Liver (tissue), 9 donors: ENCODE data around the gene IFNLR1. TPM values are rescaled to one million over a fixed set of nuclear protein-coding genes. Genes with fewer than 3 reads are reported as not detected.

Experiments
- DNase-seq: peaks from one replicate; pipeline ENCODE4 v3.0.0-alpha.2; 2017; ENCODE audit warnings: low spot score
- H3K27ac ChIP-seq, 2 donors: one replicate each; pipeline ENCODE4 v1.7.0; 2013; ENCODE audit warnings: inconsistent platforms in 2 of 2, low read length in 2 of 2, control low read depth in 1 of 2, low read depth in 1 of 2, mild to moderate bottlenecking in 1 of 2
- H3K27me3 ChIP-seq, 4 donors: one replicate each; pipeline versions ENCODE4 v1.6.1 to v1.7.0; 2013; ENCODE audit warnings: low read length in 3 of 4, inconsistent platforms in 1 of 4, mild to moderate bottlenecking in 1 of 4, moderate library complexity in 1 of 4; ENCODE audit not compliant: control insufficient read depth in 4 of 4, insufficient read depth in 4 of 4
- H3K36me3 ChIP-seq, 4 donors: one replicate each; pipeline versions ENCODE4 v1.6.1 to v1.7.0; 2013; ENCODE audit warnings: low read length in 3 of 4, mild to moderate bottlenecking in 3 of 4, low read depth in 1 of 4, moderate library complexity in 1 of 4; ENCODE audit not compliant: control insufficient read depth in 4 of 4, insufficient read depth in 3 of 4
- H3K4me1 ChIP-seq, 4 donors: one replicate each; pipeline versions ENCODE4 v1.6.1 to v1.7.0; 2013; ENCODE audit warnings: low read length in 3 of 4, mild to moderate bottlenecking in 3 of 4, moderate library complexity in 1 of 4; ENCODE audit not compliant: control insufficient read depth in 4 of 4, insufficient read depth in 4 of 4
- H3K4me3 ChIP-seq, 3 donors: one replicate each; pipeline versions ENCODE4 v1.6.1 to v1.7.0; 2013; ENCODE audit warnings: low read length in 3 of 3, control low read depth in 1 of 3, low read depth in 1 of 3, mild to moderate bottlenecking in 1 of 3
- H3K9ac ChIP-seq, 2 donors: one replicate each; pipeline ENCODE4 v1.7.0; 2013; ENCODE audit warnings: low read length in 2 of 2, mild to moderate bottlenecking in 2 of 2, moderate library complexity in 2 of 2, control low read depth in 1 of 2, low read depth in 1 of 2
- H3K9me3 ChIP-seq, 4 donors: one replicate each; pipeline versions ENCODE4 v1.6.1 to v1.7.0; 2013; ENCODE audit warnings: low read length in 3 of 4; ENCODE audit not compliant: control insufficient read depth in 4 of 4
- ATF3 ChIP-seq: IDR thresholded peaks from 2 replicates; pipeline ENCODE4 v1.6.1; 2016; ENCODE audit warnings: antibody characterized with exemption
- CTCF ChIP-seq: fragments of 150-350 bp; IDR thresholded peaks from 2 replicates; pipeline ENCODE4 v1.5.1; 2017; ENCODE audit warnings: improper control_type of control experiment, low read depth, low read length; ENCODE audit not compliant: missing input control
- FOXA1 ChIP-seq: IDR thresholded peaks from 2 replicates; pipeline ENCODE4 v1.6.1; 2016; ENCODE audit warnings: antibody characterized with exemption
- FOXA2 ChIP-seq: IDR thresholded peaks from 2 replicates; pipeline ENCODE4 v1.6.1; 2016; ENCODE audit warnings: antibody characterized with exemption
- HNF4G ChIP-seq: IDR thresholded peaks from 2 replicates; pipeline ENCODE4 v1.6.1; 2016; ENCODE audit warnings: antibody characterized with exemption
- JUND ChIP-seq, 2 donors: IDR thresholded peaks; 2 replicates each; pipeline ENCODE4 v1.6.1; 2016; ENCODE audit warnings: antibody characterized with exemption in 2 of 2
- MAX ChIP-seq: IDR thresholded peaks from 2 replicates; pipeline ENCODE4 v1.6.1; 2016; ENCODE audit warnings: antibody characterized with exemption
- NR2F2 ChIP-seq: IDR thresholded peaks from 2 replicates; pipeline ENCODE4 v1.6.1; 2016; ENCODE audit warnings: antibody characterized with exemption
- RAD21 ChIP-seq, 2 donors: IDR thresholded peaks; 2 replicates each; pipeline ENCODE4 v1.6.1; 2016; ENCODE audit warnings: antibody characterized with exemption in 2 of 2, mild to moderate bottlenecking in 2 of 2
- REST ChIP-seq: IDR thresholded peaks from 2 replicates; pipeline ENCODE4 v1.6.1; 2016; ENCODE audit warnings: antibody characterized with exemption, mild to moderate bottlenecking
- TAF1 ChIP-seq: conservative IDR thresholded peaks from 2 replicates; pipeline ENCODE4 v1.6.1; 2016; ENCODE audit warnings: antibody characterized with exemption, mild to moderate bottlenecking
- ZBTB33 ChIP-seq: IDR thresholded peaks from 2 replicates; pipeline ENCODE4 v1.6.1; 2016; ENCODE audit warnings: antibody characterized with exemption
- WGBS: extraction: QIAGEN DNeasy Blood & Tissue Kit; methylation state at CpG from one replicate; pipeline ENCODE4 v1.1.7; 2013; 5-methylcytosine and 5-hydroxymethylcytosine counted together
- polyA plus RNA-seq, 2 donors: library from polyadenylated mRNA; stranded (reverse) in 1 of 2; unstranded in 1 of 2; fragments of 200-250 nt in 1 of 2; fragments of >200 nt in 1 of 2; fragmentation: Nextera tagmentation in 1 of 2; extraction: Ambion mirVana in 1 of 2; gene quantifications; one replicate each; pipeline versions ENCODE4 v1.2.1 to v1.2.3, GENCODE V29; 2013 to 2015
- total RNA-seq, 2 donors: library from RNA; depleted of rRNA; stranded (reverse); fragments of >200 nt; gene quantifications; one replicate each; pipeline ENCODE4 v1.2.3, GENCODE V29; 2014
- donor health status: healthy.
- donor health status: healthy.
- donor health status: healthy.
- donor health status: healthy.
- donor health status: healthy.

The IFNLR1 gene
- total and polyA plus RNA-seq, 4 donors: 2.2 to 6.4 (median 3.5) TPM

- TF ChIP-seq NR2F2 (no peak), REST (no peak), RAD21 (IDR thresholded peaks at IDR 0.05) (no peak)
- peaks cover 0 to 7% (median 0%) of the 10 kb centered on the region in 4 donors for H3K9me3 ChIP-seq
- H3K27me3 ChIP-seq: no peaks in the 10 kb centered on the region
- no peaks in the 10 kb centered on the region for H3K4me1 ChIP-seq
- H3K27ac ChIP-seq: no peak overlapping the region
- H3K36me3 ChIP-seq: peaks cover 0 to 13% (median 0%) of the 10 kb centered on the region in 4 donors
- 92% methylated on average over 3 of the region's 3 CpGs for WGBS
- no peak overlapping the region for H3K4me3 ChIP-seq
- DNase-seq: no peak
- no peak overlapping the region for H3K9ac ChIP-seq
Measured at GRCh38 chr1:24134376-24134775, 52.7 kb downstream of the IFNLR1 start.

GRCh38 chr1:24133819-24134218 lies 53.3 kb downstream of the IFNLR1 start:
- WGBS: 92% methylated on average over 1 of the region's 1 CpG
- TF ChIP-seq HNF4G: no peak
- no peak for TF ChIP-seq FOXA2
- no peak for TF ChIP-seq FOXA1
- no peak for TF ChIP-seq RAD21 (IDR thresholded peaks at IDR 0.05)
- no peak for TF ChIP-seq TAF1
- no peak for TF ChIP-seq CTCF
- TF ChIP-seq ZBTB33: no peak
- no peak for TF ChIP-seq MAX
- no peak for TF ChIP-seq REST
- TF ChIP-seq JUND (IDR thresholded peaks at IDR 0.05): no peak
- no peak for TF ChIP-seq ATF3
- no peak for TF ChIP-seq NR2F2
- peaks cover 0 to 13% (median 0%) of the 10 kb centered on the region in 4 donors for H3K36me3 ChIP-seq

More at GRCh38 chr1:24133819-24134218, 53.3 kb downstream of the IFNLR1 start:
- no peak overlapping the region for H3K4me3 ChIP-seq
- H3K9ac ChIP-seq: no peak overlapping the region
- H3K27me3 ChIP-seq: no peaks in the 10 kb centered on the region
- peaks cover 0 to 7% (median 0%) of the 10 kb centered on the region in 4 donors for H3K9me3 ChIP-seq
- H3K4me1 ChIP-seq: peaks cover 0 to 3% (median 0%) of the 10 kb centered on the region in 4 donors
- no peak for DNase-seq
- no peak overlapping the region for H3K27ac ChIP-seq
